ENCODE results near the gene SLC7A5.

The SLC7A5 gene

DNA sequence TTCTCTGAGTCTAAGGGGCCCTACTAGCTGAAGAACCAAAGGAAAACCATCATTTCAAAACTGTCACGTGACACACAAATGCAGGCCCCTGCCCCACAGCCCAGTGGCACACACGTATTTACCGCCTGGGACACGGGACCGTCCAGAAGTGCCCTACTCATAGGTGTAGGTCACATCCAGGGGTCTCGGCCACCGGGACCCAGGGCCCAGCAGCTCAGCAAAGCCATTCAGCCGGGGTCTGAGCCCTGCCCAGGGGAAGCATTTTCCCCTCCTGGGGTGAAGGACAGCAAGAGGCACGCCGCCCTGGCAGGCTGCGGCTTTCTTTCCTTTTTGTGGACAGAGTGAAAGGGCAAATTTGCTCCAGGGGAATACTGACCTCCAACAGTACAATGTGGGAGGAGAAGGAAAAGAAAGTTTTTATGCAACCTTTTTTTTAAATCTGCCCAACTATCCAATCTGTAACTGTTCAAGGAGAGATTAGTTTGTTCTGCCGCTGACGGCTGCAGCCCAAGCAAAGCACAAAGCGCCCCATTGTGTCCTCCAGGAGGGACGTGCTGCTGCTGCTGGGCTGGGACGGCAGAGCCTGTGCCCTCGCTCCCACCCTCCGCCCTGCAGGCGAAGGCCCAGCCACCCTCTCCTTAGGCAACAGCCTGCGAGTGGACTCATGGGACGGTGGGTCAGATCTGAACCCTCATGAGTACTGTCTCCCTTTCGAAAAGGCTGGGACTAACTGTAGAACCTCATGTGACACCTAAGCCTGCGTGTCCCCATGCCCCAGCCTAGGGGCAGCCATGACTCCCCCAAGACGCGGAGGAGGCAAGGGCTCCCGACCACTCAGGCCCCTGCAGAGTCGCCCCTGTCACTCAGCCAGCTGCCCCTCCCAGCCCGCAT is 21.3 kb downstream of the SLC7A5 start:
- no peak for DNase-seq (ENCODE audit: low read depth)
- H3K4me3 ChIP-seq (ENCODE audit: low read depth, low read length): no peak overlapping the region
- in situ Hi-C loops (cut with HindIII; ENCODE audit: low sequenced_read_pairs): no loop called here
- TF ChIP-seq, protein P1, sequence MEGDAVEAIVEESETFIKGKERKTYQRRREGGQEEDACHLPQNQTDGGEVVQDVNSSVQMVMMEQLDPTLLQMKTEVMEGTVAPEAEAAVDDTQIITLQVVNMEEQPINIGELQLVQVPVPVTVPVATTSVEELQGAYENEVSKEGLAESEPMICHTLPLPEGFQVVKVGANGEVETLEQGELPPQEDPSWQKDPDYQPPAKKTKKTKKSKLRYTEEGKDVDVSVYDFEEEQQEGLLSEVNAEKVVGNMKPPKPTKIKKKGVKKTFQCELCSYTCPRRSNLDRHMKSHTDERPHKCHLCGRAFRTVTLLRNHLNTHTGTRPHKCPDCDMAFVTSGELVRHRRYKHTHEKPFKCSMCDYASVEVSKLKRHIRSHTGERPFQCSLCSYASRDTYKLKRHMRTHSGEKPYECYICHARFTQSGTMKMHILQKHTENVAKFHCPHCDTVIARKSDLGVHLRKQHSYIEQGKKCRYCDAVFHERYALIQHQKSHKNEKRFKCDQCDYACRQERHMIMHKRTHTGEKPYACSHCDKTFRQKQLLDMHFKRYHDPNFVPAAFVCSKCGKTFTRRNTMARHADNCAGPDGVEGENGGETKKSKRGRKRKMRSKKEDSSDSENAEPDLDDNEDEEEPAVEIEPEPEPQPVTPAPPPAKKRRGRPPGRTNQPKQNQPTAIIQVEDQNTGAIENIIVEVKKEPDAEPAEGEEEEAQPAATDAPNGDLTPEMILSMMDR (IDR thresholded peaks at IDR 0.05; ENCODE audit: low read depth, low read length, missing control alignments): no peak

DNA sequence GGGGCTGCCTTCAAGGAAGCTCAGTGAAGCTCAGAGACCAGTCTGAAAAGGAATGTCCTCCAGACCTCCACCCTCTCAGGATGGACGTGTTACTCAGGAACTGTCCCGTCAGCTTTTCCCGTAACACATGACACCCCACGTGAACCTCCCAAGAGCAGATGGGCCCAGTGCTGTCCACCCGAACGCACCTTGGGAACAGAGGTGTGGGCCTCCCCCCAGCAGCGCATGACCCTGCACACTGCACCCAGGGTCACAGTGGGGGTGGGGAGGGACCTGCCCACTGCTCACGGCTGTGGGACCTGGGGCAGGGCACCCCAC is 21.9 kb downstream of the SLC7A5 start:
- no peak overlapping the region for H3K4me3 ChIP-seq (ENCODE audit: low read depth, low read length)
- TF ChIP-seq, protein P1 (IDR thresholded peaks at IDR 0.05; ENCODE audit: low read depth, low read length, missing control alignments): no peak
- in situ Hi-C loops (cut with HindIII; ENCODE audit: low sequenced_read_pairs): no loop called here
- no peak for DNase-seq (ENCODE audit: low read depth)

DNA sequence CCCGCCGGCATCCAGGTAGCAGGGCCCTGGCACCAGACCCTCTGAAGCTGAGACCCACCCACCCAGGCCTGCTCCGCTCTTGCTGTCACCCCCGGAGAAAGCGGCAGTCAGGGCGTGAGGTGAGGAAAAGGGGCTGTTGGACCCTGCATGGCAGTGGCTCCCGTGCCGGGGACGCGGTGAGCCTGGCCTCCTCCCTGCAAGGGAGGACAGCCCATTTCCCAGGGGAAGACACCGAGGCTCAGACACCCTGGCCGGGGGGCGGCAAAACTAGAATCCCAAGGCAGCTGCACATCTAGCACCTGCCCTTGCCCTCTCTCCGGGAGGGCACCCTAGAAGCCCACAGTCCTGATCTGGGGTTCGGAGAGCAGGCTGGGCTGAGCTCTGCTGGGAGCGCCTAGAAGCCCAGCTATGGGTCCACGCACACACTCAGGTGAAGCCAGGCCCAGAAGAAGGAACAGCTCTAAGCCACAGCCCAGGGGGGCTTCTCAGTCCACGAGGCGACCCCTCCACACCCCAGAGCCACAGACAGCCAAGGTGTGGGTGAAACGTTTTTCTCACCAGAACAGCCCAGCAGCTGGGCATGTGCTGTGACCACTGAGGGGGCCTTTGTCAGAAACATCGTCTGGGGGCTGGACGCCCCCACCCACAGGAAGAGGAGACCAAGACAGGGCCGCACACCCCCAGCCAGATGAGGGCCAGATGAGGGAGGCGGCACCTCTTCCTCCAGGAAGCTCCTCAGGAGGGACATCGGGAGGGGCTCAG is 22.4 kb downstream of the SLC7A5 start:
- DNase-seq (ENCODE audit: low read depth): no peak

DNA sequence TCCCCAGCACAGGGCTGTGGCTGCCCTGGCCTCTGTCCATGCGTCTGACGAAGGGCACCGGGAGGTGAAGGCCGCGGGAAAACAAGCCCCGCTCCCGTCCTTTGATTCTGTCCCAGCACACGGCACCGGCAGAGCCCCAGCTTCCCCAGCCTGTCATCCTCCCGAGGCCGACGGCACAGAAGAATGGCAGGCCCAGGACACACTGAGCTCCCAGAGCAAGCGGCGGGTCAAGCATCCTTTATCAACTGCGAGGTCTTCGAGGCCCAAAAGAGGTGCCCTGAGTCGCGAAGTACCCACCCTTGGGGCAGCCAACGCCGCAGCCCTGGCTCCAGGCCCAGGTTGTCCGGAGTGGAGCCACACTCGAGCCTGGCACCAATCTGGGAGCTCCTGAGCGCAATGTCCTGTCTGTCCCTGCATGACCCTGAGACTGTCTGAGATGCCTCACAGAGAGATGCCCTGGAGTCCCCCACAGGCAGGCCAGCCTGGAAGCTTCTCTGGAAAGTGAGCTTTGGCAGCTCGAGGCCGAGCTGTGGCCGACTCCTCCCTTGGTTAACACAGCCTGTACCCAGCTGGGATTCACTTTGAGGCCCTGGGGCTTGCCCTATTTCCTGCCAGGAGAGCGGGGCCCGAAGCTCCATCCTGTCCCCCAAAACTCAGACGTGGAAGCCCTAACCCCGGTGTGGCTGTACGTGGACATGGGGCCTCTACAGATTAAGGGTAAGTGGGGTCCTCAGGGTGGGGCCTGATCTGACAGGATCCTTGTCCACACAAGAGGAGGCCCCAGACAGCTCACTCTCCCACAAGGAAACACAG is 23.3 kb downstream of the SLC7A5 start:
- TF ChIP-seq, protein P1 (IDR thresholded peaks at IDR 0.05; ENCODE audit: low read depth, low read length, missing control alignments): no peak
- DNase-seq (ENCODE audit: low read depth): no peak
- H3K4me3 ChIP-seq (ENCODE audit: low read depth, low read length): no peak overlapping the region
- in situ Hi-C loops (cut with HindIII; ENCODE audit: low sequenced_read_pairs): no loop called here

More for the DNA sequence above, 22.4 kb downstream of the SLC7A5 start:
- in situ Hi-C loops (cut with HindIII; ENCODE audit: low sequenced_read_pairs): no loop called here
- TF ChIP-seq, protein P1 (IDR thresholded peaks at IDR 0.05; ENCODE audit: low read depth, low read length, missing control alignments): no peak
- no peak overlapping the region for H3K4me3 ChIP-seq (ENCODE audit: low read depth, low read length)

DNA sequence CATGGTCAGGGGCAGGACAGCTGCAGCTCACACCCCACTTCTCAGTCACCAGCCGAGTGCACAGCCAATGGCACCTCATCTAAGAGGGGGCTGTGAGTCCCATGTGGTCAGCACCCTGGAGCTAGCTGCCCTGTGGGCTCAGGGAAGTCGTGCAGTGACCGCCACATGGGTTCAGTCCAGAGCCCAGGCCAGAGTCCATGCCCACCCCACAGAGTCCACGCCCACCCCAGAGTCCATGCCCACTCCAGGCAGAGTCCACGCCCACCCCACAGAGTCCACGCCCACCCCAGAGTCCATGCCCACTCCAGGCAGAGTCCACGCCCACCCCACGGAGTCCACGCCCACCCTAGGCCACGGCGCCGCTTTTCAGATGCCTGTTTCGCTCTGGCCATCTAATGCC is 24.1 kb downstream of the SLC7A5 start:
- in situ Hi-C loops (cut with HindIII; ENCODE audit: low sequenced_read_pairs): no loop called here

More for the DNA sequence above, 24.1 kb downstream of the SLC7A5 start:
- DNase-seq (ENCODE audit: low read depth): no peak
- TF ChIP-seq, protein P1 (IDR thresholded peaks at IDR 0.05; ENCODE audit: low read depth, low read length, missing control alignments): no peak
- no peak overlapping the region for H3K4me3 ChIP-seq (ENCODE audit: low read depth, low read length)
